Effector memory CD4-positive, alpha-beta T cell (primary cell): ENCODE measurements around the gene SERINC1.

Experiments used
- DNase-seq, 3 donors: peaks; one replicate each; pipeline ENCODE4 v3.0.0-alpha.2; 2020
- H3K27ac ChIP-seq: 2 replicates; pipeline ENCODE4 v1.7.0; 2013; ENCODE audit warnings: mild to moderate bottlenecking, low read length, moderate library complexity; ENCODE audit not compliant: insufficient read depth, poor library complexity, severe bottlenecking
- H3K27me3 ChIP-seq: replicated peaks from 2 replicates; pipeline ENCODE4 v1.7.0; 2013; ENCODE audit warnings: mild to moderate bottlenecking, low read length; ENCODE audit not compliant: insufficient read depth, control insufficient read depth, poor library complexity, severe bottlenecking
- H3K36me3 ChIP-seq: 2 replicates; pipeline ENCODE4 v1.7.0; 2013; ENCODE audit warnings: mild to moderate bottlenecking, low read length, moderate library complexity; ENCODE audit not compliant: control insufficient read depth, insufficient read depth
- H3K4me1 ChIP-seq: 2 replicates; pipeline ENCODE4 v1.7.0; 2013; ENCODE audit warnings: low read length, mild to moderate bottlenecking; ENCODE audit not compliant: control insufficient read depth, insufficient read depth, poor library complexity, severe bottlenecking
- H3K4me3 ChIP-seq: 2 replicates; pipeline ENCODE4 v1.7.0; 2013; ENCODE audit warnings: low read length, low read depth, mild to moderate bottlenecking; ENCODE audit not compliant: insufficient read depth, poor library complexity, severe bottlenecking
- H3K9me3 ChIP-seq: 2 replicates; pipeline ENCODE4 v1.7.0; 2013; ENCODE audit warnings: mild to moderate bottlenecking, low read length, moderate library complexity; ENCODE audit not compliant: control insufficient read depth

Gene SERINC1

DNA sequence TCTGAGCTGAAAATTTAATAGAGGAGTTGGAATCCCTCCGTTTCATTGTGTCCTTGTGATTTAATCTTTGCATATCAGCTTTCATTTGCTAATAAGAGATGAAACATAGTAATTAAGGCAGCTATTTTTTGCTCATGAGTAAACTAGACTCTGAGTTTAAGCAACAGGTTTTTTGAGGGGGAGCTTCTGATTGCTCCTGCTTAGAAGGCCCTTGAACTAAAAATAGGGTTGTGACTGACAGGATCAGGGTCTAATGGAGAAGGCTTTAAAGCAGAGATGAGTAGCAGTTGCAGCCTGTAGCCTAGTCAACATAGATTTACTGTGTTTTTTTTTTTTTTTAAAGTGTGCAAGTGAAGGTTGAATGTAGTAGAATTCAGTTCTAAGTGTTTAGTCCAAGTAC lies 54.8 kb downstream of the SERINC1 start:
- H3K4me1 ChIP-seq, result no peaks in the 10 kb centered on the region
- H3K27ac ChIP-seq, result no peak overlapping the region
- no peak for DNase-seq
- no peak overlapping the region for H3K4me3 ChIP-seq
- no peaks in the 10 kb centered on the region for H3K9me3 ChIP-seq
- H3K36me3 ChIP-seq, result peaks cover 21% of the 10 kb centered on the region
- H3K27me3 ChIP-seq, result no peaks in the 10 kb centered on the region

DNA sequence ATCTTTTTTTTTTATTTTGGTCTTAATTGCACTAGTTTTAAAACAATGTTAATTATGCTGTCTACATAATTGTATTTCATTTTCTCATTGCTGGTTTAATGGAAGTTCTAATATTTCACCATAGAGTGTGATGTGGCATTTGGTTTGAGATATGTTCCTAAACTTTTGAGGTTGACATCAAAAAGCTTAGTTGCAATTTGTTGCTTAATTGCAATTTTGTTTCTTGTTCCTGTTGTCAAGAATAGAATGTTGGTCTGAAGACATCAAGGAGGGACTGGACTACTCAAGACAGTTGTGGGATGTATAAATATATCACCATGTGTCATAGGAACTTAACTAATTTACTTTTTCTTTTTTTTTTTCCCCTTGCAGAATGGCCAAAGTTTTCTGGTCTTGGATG lies 59.6 kb downstream of the SERINC1 start:
- Histone ChIP-seq H3K36me3 (peaks cover 11% of the 10 kb centered on the region), H3K9me3 (no peaks in the 10 kb centered on the region), H3K27ac (no peak overlapping the region), H3K4me3 (no peak overlapping the region), H3K27me3 (no peaks in the 10 kb centered on the region), H3K4me1 (peaks cover 4% of the 10 kb centered on the region)
- no peak for DNase-seq

DNA sequence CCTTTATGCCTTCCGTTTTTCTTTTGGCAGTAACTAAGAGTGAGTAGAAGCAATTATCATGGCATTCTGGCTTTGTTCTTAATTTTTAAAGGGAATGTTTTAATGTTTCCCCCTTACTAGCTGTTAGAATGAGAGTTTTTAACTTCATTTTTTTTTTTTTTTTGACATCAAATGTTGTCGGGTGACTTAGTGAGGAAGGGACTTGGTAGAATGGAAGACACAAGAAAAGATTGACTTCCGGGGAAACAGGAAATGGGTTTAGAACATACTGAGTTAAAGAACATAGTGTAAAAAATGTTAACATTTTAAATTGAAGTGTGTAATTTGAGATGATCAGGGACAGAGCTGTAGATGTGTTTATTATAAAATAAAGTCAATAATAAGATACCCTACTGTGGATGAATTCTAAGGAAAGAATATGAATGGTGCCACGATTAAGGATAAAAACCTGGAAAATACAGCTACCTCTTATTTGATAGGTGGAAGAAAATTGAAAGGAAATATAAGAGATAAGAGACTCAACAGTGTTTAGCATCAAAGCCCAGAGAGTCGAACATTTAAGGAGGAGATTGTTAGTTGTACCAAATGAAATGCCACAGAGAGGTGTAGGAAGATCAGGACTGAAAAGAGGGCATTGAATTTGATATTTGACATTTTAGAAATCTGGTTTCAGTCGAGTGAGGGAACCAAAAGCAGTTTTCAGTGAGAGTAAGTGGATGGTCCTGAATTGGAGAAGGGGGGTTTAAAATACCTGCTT lies 62.7 kb downstream of the SERINC1 start:
- Histone ChIP-seq H3K27ac (peak overlapping the region; percentile 37), H3K27me3 (no peaks in the 10 kb centered on the region), H3K4me1 (peaks cover 4% of the 10 kb centered on the region), H3K9me3 (no peaks in the 10 kb centered on the region), H3K36me3 (peaks cover 5% of the 10 kb centered on the region), H3K4me3 (peak overlapping the region; percentile 24)
- DNase-seq, result no peak

DNA sequence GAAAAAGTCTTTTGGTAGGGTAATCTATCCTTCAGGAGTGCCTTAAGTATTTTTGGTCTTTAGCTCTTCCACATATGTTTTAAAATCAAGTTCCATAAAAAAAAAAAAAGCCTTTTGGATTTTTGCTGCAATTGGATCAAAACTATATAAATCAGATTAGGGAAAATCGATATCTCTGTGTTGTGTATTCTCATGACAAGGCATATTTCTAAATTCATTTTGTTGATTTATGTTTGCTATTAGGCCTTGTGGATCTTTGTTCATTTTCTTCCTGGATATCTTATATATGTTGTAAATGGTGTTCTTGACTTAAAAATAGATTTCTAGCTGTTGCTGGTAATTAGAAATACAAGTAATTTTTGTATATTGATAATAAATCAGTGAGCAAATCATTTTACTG lies 63.4 kb downstream of the SERINC1 start:
- DNase-seq, result no peak
- no peak overlapping the region for H3K4me3 ChIP-seq
- peaks cover under 1% of the 10 kb centered on the region for H3K36me3 ChIP-seq
- no peaks in the 10 kb centered on the region for H3K9me3 ChIP-seq
- H3K27me3 ChIP-seq, result no peaks in the 10 kb centered on the region
- peaks cover 4% of the 10 kb centered on the region for H3K4me1 ChIP-seq
- H3K27ac ChIP-seq, result peak overlapping the region; percentile 37

DNA sequence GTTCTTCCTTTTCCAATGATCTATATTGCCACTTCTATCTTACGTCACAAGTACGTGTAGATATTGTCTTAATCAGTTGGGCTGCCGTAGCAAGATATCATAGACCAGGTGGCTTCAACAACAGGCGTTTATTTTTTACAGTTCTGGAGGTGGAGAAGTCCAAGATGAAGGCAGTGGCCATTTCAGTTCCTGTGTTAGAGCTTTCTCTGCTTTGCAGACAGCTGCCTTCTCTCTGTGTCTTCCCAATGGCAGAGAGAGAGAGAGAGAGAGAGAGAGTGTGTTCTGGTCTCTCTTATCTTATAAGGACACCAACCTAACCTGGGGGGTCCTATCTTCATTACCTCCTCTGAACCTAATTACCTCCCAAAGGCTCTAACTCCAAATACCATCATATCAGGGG lies 63.9 kb downstream of the SERINC1 start:
- H3K4me1 ChIP-seq, result peaks cover 4% of the 10 kb centered on the region

DNA sequence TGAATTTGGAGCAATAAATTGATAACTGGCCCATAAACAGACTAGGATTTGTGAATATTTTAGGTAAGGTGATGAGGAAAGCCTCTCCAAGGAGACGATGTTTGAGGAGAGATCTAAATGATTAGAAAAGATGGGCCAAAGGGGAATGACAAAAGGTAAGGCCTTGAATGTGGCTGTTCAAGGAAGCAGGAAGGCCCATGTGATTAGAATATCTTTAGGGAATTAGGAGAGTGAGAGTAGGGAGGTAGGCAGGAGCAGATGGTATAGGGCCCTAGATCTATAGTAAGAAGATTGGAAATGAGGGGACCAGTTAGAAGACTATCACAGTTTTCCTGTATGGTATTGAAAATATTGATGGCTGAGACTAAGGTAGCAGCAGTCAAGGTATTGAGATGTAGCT lies 65.4 kb downstream of the SERINC1 start:
- H3K27ac ChIP-seq, result no peak overlapping the region
- peaks cover 4% of the 10 kb centered on the region for H3K4me1 ChIP-seq
- no peak overlapping the region for H3K4me3 ChIP-seq
- no peak for DNase-seq
- H3K27me3 ChIP-seq, result no peaks in the 10 kb centered on the region
- H3K9me3 ChIP-seq, result no peaks in the 10 kb centered on the region
- H3K36me3 ChIP-seq, result no peaks in the 10 kb centered on the region

More for the DNA sequence above, 63.9 kb downstream of the SERINC1 start:
- Histone ChIP-seq H3K9me3 (no peaks in the 10 kb centered on the region), H3K27ac (no peak overlapping the region), H3K4me3 (no peak overlapping the region), H3K36me3 (no peaks in the 10 kb centered on the region), H3K27me3 (no peaks in the 10 kb centered on the region)
- no peak for DNase-seq

DNA sequence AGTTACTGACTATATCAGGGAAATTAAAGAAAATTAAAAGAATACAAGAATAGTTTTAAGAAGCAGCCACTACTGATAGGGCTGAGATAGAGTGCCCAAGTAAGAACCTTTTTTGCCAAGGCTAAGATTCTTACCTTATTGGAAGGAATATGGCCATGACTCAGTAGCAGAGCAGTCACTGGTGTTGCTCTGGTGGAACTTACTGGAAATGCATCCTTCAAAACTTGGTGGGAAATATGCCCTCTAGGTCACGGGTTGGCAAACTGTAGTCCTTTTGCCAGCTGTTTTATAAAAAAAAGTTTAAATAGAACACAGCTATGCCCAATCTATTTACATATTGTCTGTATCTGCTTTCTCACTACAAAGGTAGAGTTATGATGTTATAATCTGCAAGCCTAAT lies 66.2 kb downstream of the SERINC1 start:
- H3K4me1 ChIP-seq, result peaks cover 4% of the 10 kb centered on the region
- no peak overlapping the region for H3K27ac ChIP-seq
- H3K27me3 ChIP-seq, result no peaks in the 10 kb centered on the region
- H3K36me3 ChIP-seq, result no peaks in the 10 kb centered on the region
- no peak for DNase-seq
- no peak overlapping the region for H3K4me3 ChIP-seq
- no peaks in the 10 kb centered on the region for H3K9me3 ChIP-seq

DNA sequence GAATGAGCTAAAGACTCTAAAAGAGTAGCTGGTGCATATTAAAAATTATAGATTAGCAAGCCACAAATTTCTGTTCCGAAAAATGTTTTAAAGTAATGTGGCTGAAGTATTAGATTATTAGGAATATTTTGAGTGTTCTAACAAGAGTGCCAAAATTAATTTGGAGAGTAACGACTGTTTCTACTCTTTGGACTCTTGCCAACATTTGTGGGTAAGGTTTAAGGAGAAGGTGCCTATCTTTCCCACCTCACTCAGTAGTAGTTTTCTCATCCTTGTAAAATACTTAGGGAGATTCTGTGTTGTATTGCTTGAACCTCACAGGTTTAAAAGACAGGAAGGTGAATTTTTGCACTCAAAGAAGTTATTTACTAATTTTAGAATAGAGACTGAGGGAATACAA lies 67.2 kb downstream of the SERINC1 start:
- Histone ChIP-seq H3K27me3 (no peaks in the 10 kb centered on the region), H3K27ac (no peak overlapping the region), H3K36me3 (no peaks in the 10 kb centered on the region), H3K4me1 (peaks cover 4% of the 10 kb centered on the region), H3K9me3 (no peaks in the 10 kb centered on the region), H3K4me3 (no peak overlapping the region)
- DNase-seq, result no peak

DNA sequence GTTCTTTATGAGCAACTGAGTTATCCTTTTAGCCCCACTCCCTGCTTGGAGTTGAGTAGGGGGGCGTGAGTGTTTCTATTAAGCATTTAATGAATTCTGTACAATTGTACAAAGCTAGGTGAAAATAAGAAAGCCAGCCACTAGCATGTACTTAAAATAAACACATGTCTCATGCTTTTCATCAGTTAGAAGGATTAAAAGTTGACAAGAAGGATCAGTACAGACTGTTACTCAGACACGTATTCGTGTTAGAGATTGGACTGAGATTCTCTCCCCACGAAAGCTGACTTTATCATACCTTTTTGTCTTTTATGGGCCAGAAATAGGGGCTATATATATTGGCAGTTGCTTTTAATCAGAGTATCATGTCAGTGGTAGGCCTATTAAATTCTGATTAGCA lies 70.5 kb downstream of the SERINC1 start:
- DNase-seq, result no peak
- no peaks in the 10 kb centered on the region for H3K36me3 ChIP-seq
- no peaks in the 10 kb centered on the region for H3K9me3 ChIP-seq
- H3K4me3 ChIP-seq, result no peak overlapping the region
- no peaks in the 10 kb centered on the region for H3K27me3 ChIP-seq
- H3K4me1 ChIP-seq, result no peaks in the 10 kb centered on the region
- H3K27ac ChIP-seq, result no peak overlapping the region

DNA sequence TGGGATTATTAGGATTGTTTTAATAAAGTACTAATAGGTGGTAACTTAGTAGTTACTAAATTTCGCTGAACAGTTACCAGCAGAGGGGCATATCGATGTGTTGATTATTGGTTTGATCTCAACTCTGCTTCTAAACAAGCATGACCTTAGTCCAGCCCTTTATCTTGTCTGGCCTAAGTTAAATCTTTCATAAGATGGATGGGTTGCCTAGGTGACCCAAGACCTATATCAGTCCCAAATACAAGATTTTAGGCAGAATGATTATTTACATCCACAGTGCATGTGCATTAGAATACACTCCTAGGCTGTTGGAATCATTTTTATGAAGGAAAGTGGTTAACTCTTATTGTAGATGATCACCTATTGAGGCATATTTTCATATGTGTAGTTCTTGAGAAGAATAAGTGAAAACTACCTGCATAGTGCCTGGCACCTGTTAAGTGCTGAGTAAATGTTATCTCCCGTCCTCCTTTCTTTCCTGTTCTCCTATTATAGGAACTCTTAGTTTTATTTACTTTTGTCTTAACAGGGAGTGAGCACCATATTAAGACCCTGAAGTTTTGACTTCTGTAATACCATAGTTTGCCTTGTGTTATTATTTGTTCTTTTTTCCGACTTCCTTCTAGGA lies 71.0 kb downstream of the SERINC1 start:
- H3K9me3 ChIP-seq, result no peaks in the 10 kb centered on the region
- no peaks in the 10 kb centered on the region for H3K27me3 ChIP-seq
- H3K36me3 ChIP-seq, result no peaks in the 10 kb centered on the region
- peak overlapping the region; percentile 99 for H3K4me3 ChIP-seq
- DNase-seq, result no peak
- H3K4me1 ChIP-seq, result no peaks in the 10 kb centered on the region
- peak overlapping the region; percentile 85 for H3K27ac ChIP-seq
